Erythroblast (primary cell): ENCODE results near the gene CD300C.

Experiments
- GATA1 ChIP-seq: IDR thresholded peaks from 2 replicates; pipeline ENCODE4 v1.6.1; 2011; ENCODE audit warnings: low read depth, mild to moderate bottlenecking, control low read depth, low read length, moderate library complexity
- POLR2A ChIP-seq: IDR thresholded peaks from 2 replicates; pipeline ENCODE4 v1.6.1; 2011; ENCODE audit warnings: mild to moderate bottlenecking, low read length

DNA sequence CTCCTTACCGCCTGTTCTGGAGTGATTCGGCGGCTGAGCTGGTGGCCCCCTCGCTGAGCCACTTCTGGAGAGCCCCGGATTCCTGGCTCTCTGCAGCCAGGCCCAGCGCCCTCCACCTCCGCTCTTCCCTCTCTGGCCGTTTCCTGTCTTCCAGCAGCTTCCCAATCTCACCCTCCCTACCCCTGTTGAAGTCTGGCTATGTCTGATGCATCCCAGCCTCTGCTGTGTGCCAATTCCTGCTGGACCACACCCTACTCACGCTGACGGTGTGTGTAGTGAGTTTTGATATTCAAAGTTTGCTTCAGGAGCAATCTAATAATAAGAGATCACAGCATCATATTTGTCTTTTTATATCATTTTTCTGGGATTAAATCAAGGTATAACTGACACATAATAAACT is 36.7 kb upstream of the CD300C start:
- no peak for TF ChIP-seq POLR2A
- no peak for TF ChIP-seq GATA1
